BLaER1 treated with 17β-estradiol and CSF1 and Interleukin-3, amounts not matched to agents 10 nM and 100 nM (cell line): Measurements from ENCODE around the gene PLEKHM3.

ENCODE experiments used
- H3K27ac ChIP-seq, 11 experiments: shearing (Covaris generic); formaldehyde crosslinking; 2 replicates each; pipeline ENCODE4 v1.8.1; 2022
- H3K27me3 ChIP-seq, 11 experiments: shearing (Covaris generic); formaldehyde crosslinking; 2 replicates each; pipeline ENCODE4 v1.8.1; 2022
- H3K36me3 ChIP-seq, 11 experiments: shearing (Covaris generic); formaldehyde crosslinking; 2 replicates each; pipeline ENCODE4 v1.8.1; 2022
- H3K4me1 ChIP-seq, 10 experiments: shearing (Covaris generic); formaldehyde crosslinking; 2 replicates each; pipeline ENCODE4 v1.8.1; 2022
- H3K4me2 ChIP-seq, 11 experiments: shearing (Covaris generic); formaldehyde crosslinking; 2 replicates each; pipeline ENCODE4 v1.8.1; 2022
- H3K4me3 ChIP-seq, 10 experiments: shearing (Covaris generic); formaldehyde crosslinking; 2 replicates each; pipeline ENCODE4 v1.8.1; 2022
- H3K9ac ChIP-seq, 11 experiments: shearing (Covaris generic); formaldehyde crosslinking; 2 replicates each; pipeline ENCODE4 v1.8.1; 2022
- H3K9me3 ChIP-seq, 11 experiments: shearing (Covaris generic); formaldehyde crosslinking; replicated peaks in 1 of 11; 2 replicates each; pipeline ENCODE4 v1.8.1; 2022
- H4K20me1 ChIP-seq, 11 experiments: shearing (Covaris generic); formaldehyde crosslinking; 2 replicates each; pipeline ENCODE4 v1.8.1; 2022
- Cebpa-rat ChIP-seq, 11 experiments: shearing (Covaris generic); IDR thresholded peaks; 2 replicates each; pipeline ENCODE4 v1.8.1; 2022

PLEKHM3 gene

DNA sequence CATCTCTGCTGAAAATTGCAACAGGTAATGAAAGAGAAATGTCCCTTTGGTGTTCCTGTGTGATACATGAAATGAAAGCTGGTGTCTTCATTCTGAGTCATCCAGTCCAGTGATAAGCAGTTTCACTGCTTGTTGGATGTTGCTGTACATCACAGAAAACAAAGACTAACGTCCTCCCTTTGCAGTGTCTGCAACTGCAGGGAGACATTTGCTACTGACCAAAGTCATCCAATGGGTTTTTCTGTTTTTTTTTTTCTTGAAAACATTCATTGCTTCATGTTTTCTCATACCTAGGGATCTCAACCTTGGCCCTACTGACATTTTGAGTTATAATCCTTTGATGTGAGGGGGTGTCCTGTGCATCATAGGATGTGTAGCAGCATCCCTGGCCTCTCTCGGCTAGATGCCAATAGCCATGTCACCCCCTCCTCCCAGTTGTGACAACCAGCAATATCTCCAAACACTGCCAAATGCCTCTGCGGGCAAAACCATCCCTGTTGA is 192.0 kb downstream of the PLEKHM3 start:
- no peak for TF ChIP-seq Cebpa-rat (IDR thresholded peaks at IDR 0.05)
- H3K27ac ChIP-seq = no peak overlapping the region
- H3K4me3 ChIP-seq = no peak overlapping the region
- H3K4me1 ChIP-seq = peaks cover 0 to 4% (median 0%) of the 10 kb centered on the region in 10 experiments; a peak in 1 of 20 replicates
- no peaks in the 10 kb centered on the region for H4K20me1 ChIP-seq
- H3K36me3 ChIP-seq = peaks cover 0 to 4% (median under 1%) of the 10 kb centered on the region in 11 experiments; a peak in 3 of 22 replicates
- H3K9me3 ChIP-seq = no peaks in the 10 kb centered on the region
- H3K9ac ChIP-seq = no peak overlapping the region
- H3K4me2 ChIP-seq = no peak overlapping the region
- H3K27me3 ChIP-seq = no peaks in the 10 kb centered on the region

DNA sequence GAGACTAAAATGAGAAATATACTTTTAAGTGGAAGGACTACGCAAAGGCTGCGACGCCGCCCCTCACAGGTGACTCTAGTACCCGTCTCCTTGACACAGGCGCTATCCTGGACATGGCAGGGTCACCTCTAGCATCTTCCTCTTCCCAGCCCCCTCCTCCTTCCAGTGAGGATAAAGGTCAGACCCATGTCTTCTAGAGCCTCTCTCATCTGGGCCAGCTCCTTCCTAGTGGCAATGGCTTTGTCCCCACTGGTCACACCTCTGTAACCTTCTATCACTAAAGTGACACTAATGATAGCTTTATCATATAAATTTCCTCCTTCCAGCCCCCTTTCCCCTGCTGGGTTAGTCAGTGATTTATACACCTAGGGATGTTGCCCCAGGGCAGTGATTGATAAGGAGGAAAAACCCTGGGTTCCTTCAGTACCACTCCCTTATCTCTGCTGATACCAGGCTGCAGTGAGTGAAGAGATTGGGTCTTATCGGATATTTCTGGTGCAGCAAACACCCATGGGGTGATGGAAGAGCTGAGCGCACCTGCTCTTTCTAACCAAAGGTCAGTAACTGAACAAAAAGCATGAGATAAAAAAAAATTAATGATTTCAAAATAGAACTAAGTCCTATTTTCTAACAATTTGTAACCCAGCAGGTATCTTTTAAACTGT is 193.6 kb downstream of the PLEKHM3 start:
- Histone ChIP-seq H3K9me3 (no peaks in the 10 kb centered on the region), H3K27me3 (no peaks in the 10 kb centered on the region), H4K20me1 (no peaks in the 10 kb centered on the region), H3K4me2 (no peak overlapping the region), H3K27ac (no peak overlapping the region), H3K9ac (no peak overlapping the region), H3K4me3 (no peak overlapping the region), H3K36me3 (peaks cover 0 to 19% (median 11%) of the 10 kb centered on the region in 11 experiments; a peak in 14 of 22 replicates), H3K4me1 (peaks cover 0 to 4% (median 0%) of the 10 kb centered on the region in 10 experiments; a peak in 1 of 20 replicates)
- no peak for TF ChIP-seq Cebpa-rat (IDR thresholded peaks at IDR 0.05)

GRCh38 chr2:207830778-207831438 is 194.4 kb downstream of the PLEKHM3 start:
- peaks cover 0 to 26% (median 12%) of the 10 kb centered on the region in 11 experiments; a peak in 14 of 22 replicates for H3K36me3 ChIP-seq
- peaks cover 0 to 4% (median 0%) of the 10 kb centered on the region in 10 experiments; a peak in 1 of 20 replicates for H3K4me1 ChIP-seq
- H3K9ac ChIP-seq = no peak overlapping the region
- no peaks in the 10 kb centered on the region for H4K20me1 ChIP-seq
- H3K4me3 ChIP-seq = no peak overlapping the region
- H3K27ac ChIP-seq = no peak overlapping the region
- no peak overlapping the region for H3K4me2 ChIP-seq
- H3K9me3 ChIP-seq = no peaks in the 10 kb centered on the region
- TF ChIP-seq Cebpa-rat (IDR thresholded peaks at IDR 0.05) = no peak
- H3K27me3 ChIP-seq = no peaks in the 10 kb centered on the region

DNA sequence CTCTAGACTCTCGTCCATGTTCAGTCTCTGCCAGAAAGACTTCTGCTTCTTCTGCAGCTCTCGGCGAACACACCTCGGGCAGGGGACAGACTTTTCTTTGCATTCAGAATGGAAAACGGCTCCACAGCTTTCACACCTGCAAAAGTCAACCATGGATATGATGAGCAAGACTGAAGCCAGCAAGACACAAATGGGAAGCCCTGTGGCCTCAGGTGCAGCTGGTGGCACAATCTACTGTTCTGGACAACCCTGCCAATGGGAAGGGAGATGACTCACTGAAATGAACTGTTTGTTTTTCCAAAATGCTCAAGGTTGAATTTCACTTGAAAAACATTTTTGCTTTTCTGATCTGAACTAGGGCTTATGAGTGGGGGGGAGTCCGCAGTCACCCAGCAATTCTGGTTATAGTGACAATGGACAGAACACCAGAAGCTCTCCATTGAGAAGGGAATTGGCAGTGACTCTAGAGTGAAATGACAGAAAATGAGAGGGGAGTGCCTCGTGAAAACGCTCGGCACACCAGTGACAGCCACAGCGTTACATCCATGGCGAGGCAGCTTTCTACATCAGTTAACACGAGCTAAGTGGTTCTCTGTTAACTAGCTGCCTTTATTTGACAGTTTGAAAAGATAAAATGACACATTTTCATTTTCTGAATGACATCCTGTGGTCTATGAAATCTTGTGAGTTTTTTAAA is 196.8 kb downstream of the PLEKHM3 start:
- no peak overlapping the region for H3K27ac ChIP-seq
- peaks cover 0 to 5% (median 0%) of the 10 kb centered on the region in 10 experiments; a peak in 1 of 20 replicates for H3K4me1 ChIP-seq
- no peak overlapping the region for H3K4me2 ChIP-seq
- no peaks in the 10 kb centered on the region for H4K20me1 ChIP-seq
- no peak for TF ChIP-seq Cebpa-rat (IDR thresholded peaks at IDR 0.05)
- H3K9me3 ChIP-seq = no peaks in the 10 kb centered on the region
- peaks cover 0 to 46% (median 12%) of the 10 kb centered on the region in 11 experiments; a peak in 15 of 22 replicates for H3K36me3 ChIP-seq
- no peaks in the 10 kb centered on the region for H3K27me3 ChIP-seq
- H3K9ac ChIP-seq = no peak overlapping the region
- no peak overlapping the region for H3K4me3 ChIP-seq

- H3K27ac ChIP-seq = no peak overlapping the region
Observed at GRCh38 chr2:207825978-207826377, 199.3 kb downstream of the PLEKHM3 start.

GRCh38 chr2:207825045-207825954 is 200.0 kb downstream of the PLEKHM3 start:
- Histone ChIP-seq H3K4me1 (0 out of 20 replicates have a peak, but pooled peaks cover 0 to 5% (median 0%) of the 10 kb centered on the region in 10 experiments), H3K4me3 (no peak overlapping the region), H3K27ac (no peak overlapping the region), H4K20me1 (no peaks in the 10 kb centered on the region), H3K9me3 (no peaks in the 10 kb centered on the region), H3K9ac (no peak overlapping the region), H3K27me3 (no peaks in the 10 kb centered on the region), H3K36me3 (peaks cover 0 to 46% (median 12%) of the 10 kb centered on the region in 11 experiments; a peak in 15 of 22 replicates), H3K4me2 (no peak overlapping the region)
- TF ChIP-seq Cebpa-rat (IDR thresholded peaks at IDR 0.05) = no peak

More at GRCh38 chr2:207825978-207826377, 199.3 kb downstream of the PLEKHM3 start:
- Histone ChIP-seq H3K4me1 (0 out of 20 replicates have a peak, but pooled peaks cover 0 to 5% (median 0%) of the 10 kb centered on the region in 10 experiments), H3K27me3 (no peaks in the 10 kb centered on the region), H3K4me2 (no peak overlapping the region), H3K9ac (no peak overlapping the region), H3K36me3 (peaks cover 0 to 46% (median 12%) of the 10 kb centered on the region in 11 experiments; a peak in 15 of 22 replicates), H3K4me3 (no peak overlapping the region), H3K9me3 (no peaks in the 10 kb centered on the region), H4K20me1 (no peaks in the 10 kb centered on the region)
- no peak for TF ChIP-seq Cebpa-rat (IDR thresholded peaks at IDR 0.05)

DNA sequence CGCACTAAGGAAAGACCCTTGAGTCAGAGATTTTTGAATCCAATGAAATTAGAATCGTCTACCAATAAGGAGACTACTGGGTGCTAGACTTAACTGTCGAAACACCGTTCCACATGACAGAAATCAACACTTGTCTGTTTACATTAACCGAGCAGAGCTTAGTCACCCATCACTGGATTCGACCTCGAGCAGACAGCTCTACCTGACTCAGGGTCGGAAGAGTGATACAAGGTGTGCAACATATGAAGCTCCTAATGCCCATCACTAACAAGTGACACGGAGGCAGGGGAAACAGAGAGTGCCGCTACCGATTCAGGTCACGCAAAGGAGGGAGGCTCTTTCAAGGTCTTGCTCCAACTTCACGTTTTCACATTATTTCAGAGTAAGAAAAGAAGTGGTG is 201.5 kb downstream of the PLEKHM3 start:
- H3K36me3 ChIP-seq = peaks cover 0 to 46% (median 12%) of the 10 kb centered on the region in 11 experiments; a peak in 15 of 22 replicates
- no peak overlapping the region for H3K9ac ChIP-seq
- no peaks in the 10 kb centered on the region for H3K9me3 ChIP-seq
- no peaks in the 10 kb centered on the region for H4K20me1 ChIP-seq
- H3K4me1 ChIP-seq = peaks cover 0 to 6% (median 0%) of the 10 kb centered on the region in 10 experiments; a peak in 1 of 20 replicates
- H3K27ac ChIP-seq = no peak overlapping the region
- H3K27me3 ChIP-seq = no peaks in the 10 kb centered on the region
- H3K4me3 ChIP-seq = no peak overlapping the region
- TF ChIP-seq Cebpa-rat (IDR thresholded peaks at IDR 0.05) = no peak
- H3K4me2 ChIP-seq = no peak overlapping the region
